HUES6 (cell line): ENCODE measurements around the gene LARP1B.
"Not testable (repeated sequence)": the region's sequence is repeated elsewhere in the genome, so short reads cannot be mapped to it uniquely, and the experiment has no call there.

ENCODE experiments used
- H3K27ac ChIP-seq: 2 replicates; pipeline ENCODE4 v1.7.0; 2013; ENCODE audit warnings: low read depth, mild to moderate bottlenecking, low read length, inconsistent platforms
- H3K27me3 ChIP-seq: 2 replicates; pipeline ENCODE4 v1.6.1; 2013; ENCODE audit warnings: low read length; ENCODE audit not compliant: control insufficient read depth, insufficient read depth
- H3K36me3 ChIP-seq: 2 replicates; pipeline ENCODE4 v1.6.1; 2013; ENCODE audit warnings: low read length; ENCODE audit not compliant: control insufficient read depth, insufficient read depth
- H3K4me1 ChIP-seq: 2 replicates; pipeline ENCODE4 v1.6.1; 2013; ENCODE audit warnings: low read length; ENCODE audit not compliant: control insufficient read depth, insufficient read depth
- H3K4me3 ChIP-seq: 2 replicates; pipeline ENCODE4 v1.5.1; 2013; ENCODE audit warnings: low read depth, low read length
- H3K9ac ChIP-seq: one replicate; pipeline ENCODE4 v1.6.1; 2013; ENCODE audit warnings: mild to moderate bottlenecking, low read length
- H3K9me3 ChIP-seq: 2 replicates; pipeline ENCODE4 v1.6.1; 2013; ENCODE audit warnings: low read depth, low read length; ENCODE audit not compliant: control insufficient read depth, insufficient read depth

Gene LARP1B

DNA sequence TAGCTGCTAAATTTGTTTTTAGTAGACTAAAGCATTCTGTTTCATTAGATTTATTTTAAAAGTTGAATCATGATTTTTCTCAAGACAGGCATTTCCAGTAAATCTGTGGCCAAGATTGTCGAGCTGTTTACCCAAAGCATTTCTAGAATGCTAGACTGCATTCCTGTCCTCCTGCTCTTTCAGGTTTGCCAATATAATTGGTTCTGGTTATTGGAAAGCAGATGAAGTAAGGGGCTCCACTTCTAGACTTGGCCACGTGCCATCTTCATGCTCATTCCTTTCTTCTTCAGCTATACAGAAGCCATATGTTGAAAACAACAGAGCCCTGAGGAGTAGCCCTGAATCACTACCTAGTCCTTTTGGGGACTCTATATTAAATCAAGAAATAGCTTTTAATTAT lies 164.0 kb downstream of the LARP1B start:
- H3K4me1 ChIP-seq = no peaks in the 10 kb centered on the region
- no peak overlapping the region for H3K27ac ChIP-seq
- H3K9me3 ChIP-seq = no peaks in the 10 kb centered on the region
- no peak overlapping the region for H3K4me3 ChIP-seq
- no peak overlapping the region for H3K9ac ChIP-seq
- no peaks in the 10 kb centered on the region for H3K36me3 ChIP-seq
- H3K27me3 ChIP-seq = no peaks in the 10 kb centered on the region

DNA sequence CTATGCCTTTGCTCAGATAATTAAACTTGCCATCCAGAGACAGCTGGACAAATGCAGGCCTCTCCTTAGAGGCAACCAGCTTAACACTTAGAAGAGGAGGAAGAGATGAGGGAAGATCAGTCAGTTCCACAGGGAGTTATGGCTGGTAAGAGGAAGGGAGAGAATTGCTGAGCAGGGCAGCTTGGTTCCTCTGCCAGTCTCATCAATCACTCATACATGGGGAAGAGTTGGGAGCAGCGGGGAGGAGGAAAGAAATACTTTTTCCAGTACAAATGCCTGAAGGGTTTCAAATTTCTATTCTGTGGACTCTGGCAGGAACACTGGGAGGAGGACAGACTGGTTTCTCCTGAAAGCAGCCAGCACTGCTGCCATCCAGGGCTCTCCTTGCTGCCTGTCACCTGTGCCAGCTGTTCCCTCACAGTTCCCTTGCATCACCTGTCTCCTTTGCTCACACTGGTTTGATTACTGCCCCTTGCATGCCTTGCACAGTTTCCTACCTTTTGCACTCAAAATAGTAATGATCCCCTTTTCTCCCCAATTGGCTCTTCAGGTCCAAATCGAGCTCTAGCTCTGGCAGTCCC lies 167.0 kb downstream of the LARP1B start:
- Histone ChIP-seq H3K36me3 (no peaks in the 10 kb centered on the region), H3K9me3 (no peaks in the 10 kb centered on the region), H3K27me3 (no peaks in the 10 kb centered on the region), H3K9ac (no peak overlapping the region), H3K4me1 (no peaks in the 10 kb centered on the region), H3K4me3 (no peak overlapping the region), H3K27ac (no peak overlapping the region)

DNA sequence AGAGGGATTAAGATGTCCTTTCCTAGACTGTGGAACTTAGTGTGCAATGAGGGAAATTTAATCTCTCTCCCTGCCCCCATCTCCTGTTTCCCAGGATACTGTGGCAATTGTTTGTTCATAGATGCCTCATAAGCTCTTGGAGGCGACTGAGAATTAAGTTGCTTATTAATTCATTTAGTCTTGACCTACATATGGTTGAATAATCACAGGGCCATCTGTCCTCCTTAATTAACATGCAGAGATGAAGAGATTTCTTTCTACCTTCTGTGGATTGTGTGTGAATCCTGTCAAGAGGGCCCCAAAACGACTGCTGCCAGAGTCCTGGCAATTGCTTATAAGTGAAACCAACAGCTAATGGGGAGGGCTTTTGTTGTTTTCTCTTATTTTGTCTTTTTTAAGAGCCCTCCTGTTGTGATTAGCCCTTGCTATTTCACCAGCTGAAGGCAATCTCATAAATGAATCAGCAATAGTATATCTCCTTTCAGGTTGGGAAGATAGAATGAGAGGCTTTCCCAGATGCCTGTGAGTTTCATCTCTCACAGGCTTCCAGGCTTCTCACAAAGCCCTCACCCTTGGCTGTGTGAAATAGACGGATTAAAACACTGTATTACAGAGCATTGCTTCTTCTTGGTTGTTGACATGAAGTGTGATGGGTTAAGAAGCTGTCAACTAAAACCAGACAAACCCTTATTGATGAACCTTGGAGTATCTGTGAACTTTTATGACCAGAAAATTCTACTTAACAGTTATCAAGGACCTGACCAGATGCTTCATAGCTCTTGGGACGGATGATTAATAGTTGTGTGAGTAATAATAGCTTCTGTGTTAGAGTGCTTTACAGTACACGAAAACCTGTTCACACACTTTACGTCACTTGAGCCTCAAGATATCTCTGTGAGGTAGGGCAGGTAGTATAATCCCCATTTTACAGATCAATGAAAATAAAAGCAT lies 168.0 kb downstream of the LARP1B start:
- no peak overlapping the region for H3K9ac ChIP-seq
- no peaks in the 10 kb centered on the region for H3K36me3 ChIP-seq
- no peaks in the 10 kb centered on the region for H3K27me3 ChIP-seq
- H3K27ac ChIP-seq = no peak overlapping the region
- no peak overlapping the region for H3K4me3 ChIP-seq
- H3K9me3 ChIP-seq = no peaks in the 10 kb centered on the region
- no peaks in the 10 kb centered on the region for H3K4me1 ChIP-seq

DNA sequence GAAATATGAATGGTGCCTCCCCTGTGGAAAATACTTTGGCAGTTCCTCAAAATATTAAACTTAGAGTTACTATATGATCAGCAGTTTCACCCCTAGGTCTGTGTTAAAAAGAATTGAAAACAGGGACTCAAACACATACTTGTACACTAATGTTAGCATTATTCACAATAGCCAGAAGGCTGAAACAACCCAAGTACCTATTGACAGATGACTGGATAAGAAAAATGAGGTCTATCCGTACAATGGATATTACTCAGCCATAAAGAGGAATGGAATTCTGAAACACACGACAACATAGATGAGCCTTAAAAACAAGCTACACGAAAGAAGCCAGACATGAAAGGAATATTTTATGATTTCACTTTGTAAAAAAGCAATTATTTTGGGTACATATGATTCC lies 171.6 kb downstream of the LARP1B start:
- Histone ChIP-seq H3K9ac (no peak overlapping the region), H3K36me3 (no peaks in the 10 kb centered on the region), H3K9me3 (no peaks in the 10 kb centered on the region), H3K4me3 (no peak overlapping the region), H3K4me1 (no peaks in the 10 kb centered on the region), H3K27me3 (no peaks in the 10 kb centered on the region), H3K27ac (no peak overlapping the region)

DNA sequence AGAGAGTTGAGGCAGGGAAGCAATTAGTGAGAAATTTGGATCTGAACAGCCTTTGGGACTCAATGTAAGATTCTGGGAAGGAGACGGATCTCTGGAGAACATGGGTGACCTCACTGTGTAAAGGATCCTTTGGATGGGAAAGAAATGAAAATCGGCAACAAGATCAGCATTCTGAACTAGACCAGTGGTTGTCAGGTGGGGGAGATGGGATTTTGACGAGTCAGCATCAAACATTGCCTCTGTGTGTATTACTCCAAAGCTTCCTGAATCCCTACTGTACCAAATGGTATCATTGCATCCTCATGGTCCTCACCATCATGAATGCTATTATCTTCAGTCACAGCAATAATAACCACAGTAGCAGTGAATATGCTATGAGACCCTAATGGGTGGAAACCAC lies 173.7 kb downstream of the LARP1B start:
- H3K4me3 ChIP-seq = no peak overlapping the region
- no peaks in the 10 kb centered on the region for H3K27me3 ChIP-seq
- H3K4me1 ChIP-seq = no peaks in the 10 kb centered on the region
- no peak overlapping the region for H3K9ac ChIP-seq
- no peaks in the 10 kb centered on the region for H3K36me3 ChIP-seq
- no peak overlapping the region for H3K27ac ChIP-seq
- no peaks in the 10 kb centered on the region for H3K9me3 ChIP-seq

DNA sequence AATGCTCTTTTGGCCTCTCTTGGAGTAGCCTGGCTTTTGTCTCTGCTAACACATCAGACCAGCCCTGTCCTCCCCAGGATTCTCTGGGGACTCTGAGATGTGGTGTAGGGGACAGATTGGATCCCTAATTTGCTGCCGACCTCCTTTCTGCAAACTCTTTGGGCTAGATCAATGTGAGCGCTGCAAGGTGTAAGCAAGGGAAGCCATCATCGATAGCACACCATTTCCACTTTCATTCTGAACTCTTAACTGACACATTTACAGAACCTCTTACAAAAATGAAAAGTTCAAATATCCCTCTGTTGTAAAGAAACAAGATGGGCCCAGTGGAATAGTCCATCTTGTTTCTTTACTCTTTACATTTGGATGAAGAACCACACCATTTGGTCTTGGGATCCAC lies 179.9 kb downstream of the LARP1B start:
- Histone ChIP-seq H3K9ac (no peak overlapping the region), H3K27ac (no peak overlapping the region), H3K27me3 (no peaks in the 10 kb centered on the region), H3K36me3 (no peaks in the 10 kb centered on the region), H3K9me3 (peaks cover 20% of the 10 kb centered on the region), H3K4me3 (no peak overlapping the region), H3K4me1 (no peaks in the 10 kb centered on the region)

DNA sequence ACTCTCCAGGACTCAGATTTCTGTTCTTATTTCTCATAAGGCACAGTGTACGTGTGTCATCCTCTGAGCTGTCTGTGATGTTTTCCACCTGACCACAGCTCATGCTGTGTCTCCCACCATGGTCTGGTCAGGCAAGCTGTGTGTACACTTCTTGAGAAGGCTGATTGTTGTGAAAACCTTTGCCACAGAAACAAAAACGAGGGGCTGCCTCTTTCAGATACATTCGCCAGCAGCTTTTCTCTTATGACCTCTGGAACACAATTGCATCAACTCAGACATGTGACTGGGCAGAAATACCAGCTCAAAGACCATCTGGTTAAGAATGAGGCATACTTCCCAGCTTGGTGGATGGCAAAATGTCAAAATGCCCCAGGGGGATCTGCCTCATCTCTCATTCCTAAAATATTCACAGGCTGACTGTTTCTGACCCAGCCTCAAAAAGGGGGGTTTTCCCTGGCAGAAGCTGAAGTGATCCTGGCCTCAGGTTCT lies 180.4 kb downstream of the LARP1B start:
- Histone ChIP-seq H3K4me1 (no peaks in the 10 kb centered on the region), H3K27me3 (no peaks in the 10 kb centered on the region), H3K4me3 (no peak overlapping the region), H3K36me3 (no peaks in the 10 kb centered on the region), H3K9ac (no peak overlapping the region), H3K27ac (no peak overlapping the region), H3K9me3 (peaks cover 24% of the 10 kb centered on the region)

DNA sequence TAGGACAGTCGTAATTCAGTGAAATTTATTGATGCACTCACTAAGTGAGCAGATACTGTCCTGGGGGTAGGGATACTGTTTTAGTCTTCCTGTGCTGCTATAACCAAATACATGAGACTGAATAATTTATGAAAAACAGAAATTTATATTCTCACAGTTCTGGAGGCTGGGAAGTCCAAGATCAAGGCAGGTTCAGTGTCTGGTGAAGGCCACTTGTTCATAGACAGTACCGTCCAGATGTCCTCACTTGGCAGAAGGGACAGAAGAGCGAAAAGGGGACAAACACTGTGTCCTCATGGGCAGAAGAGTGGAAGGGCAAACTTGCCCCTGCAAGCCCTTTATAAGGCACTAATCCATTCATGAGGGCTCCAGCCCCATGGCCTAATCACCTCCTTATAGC lies 180.9 kb downstream of the LARP1B start:
- Histone ChIP-seq H3K9me3 (peaks cover 29% of the 10 kb centered on the region), H3K9ac (no peak overlapping the region), H3K4me3 (no peak overlapping the region), H3K4me1 (no peaks in the 10 kb centered on the region), H3K36me3 (no peaks in the 10 kb centered on the region), H3K27ac (no peak overlapping the region), H3K27me3 (no peaks in the 10 kb centered on the region)

DNA sequence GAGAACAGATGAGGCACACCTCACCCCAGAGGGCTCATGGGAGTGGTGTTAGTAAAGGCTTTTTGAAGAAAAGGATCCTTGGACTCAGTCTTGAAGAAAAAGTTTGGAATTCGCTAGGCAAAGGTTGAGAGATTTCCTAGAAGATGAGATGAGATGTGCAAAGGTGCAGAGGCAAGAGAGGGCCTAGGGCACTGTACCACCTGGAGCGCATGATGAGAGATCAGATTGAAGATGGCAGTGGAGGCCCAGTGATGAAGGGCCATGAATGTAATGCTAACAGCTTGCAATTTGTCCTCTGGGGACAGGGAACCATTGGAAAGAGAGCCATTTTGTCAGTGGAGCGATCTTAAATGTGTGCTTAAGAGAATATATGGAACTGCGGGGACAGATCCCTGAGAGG lies 181.5 kb downstream of the LARP1B start:
- H3K36me3 ChIP-seq = no peaks in the 10 kb centered on the region
- H3K9me3 ChIP-seq = peaks cover 30% of the 10 kb centered on the region
- no peak overlapping the region for H3K27ac ChIP-seq
- H3K4me3 ChIP-seq = no peak overlapping the region
- no peaks in the 10 kb centered on the region for H3K27me3 ChIP-seq
- H3K4me1 ChIP-seq = no peaks in the 10 kb centered on the region
- H3K9ac ChIP-seq = no peak overlapping the region

DNA sequence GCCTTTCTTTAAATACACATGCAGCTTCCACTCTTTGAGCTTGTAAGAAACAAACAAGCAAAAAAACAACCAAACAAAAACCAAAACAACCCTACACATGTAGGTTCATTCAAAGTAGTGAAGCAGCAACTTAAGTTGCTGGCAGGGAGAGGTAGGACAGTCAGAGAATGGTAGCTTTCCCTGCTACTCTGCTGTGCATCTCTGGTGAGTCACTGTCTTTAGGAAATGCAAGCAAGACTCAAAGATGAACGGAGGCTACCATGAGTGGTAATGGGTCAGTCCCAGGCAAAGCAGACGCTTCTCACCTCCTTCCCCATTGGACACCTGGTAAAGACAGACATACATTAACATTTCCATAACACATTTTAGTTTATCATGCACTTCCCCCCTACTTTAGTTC lies 183.3 kb downstream of the LARP1B start:
- Histone ChIP-seq H3K9ac (no peak overlapping the region), H3K4me1 (no peaks in the 10 kb centered on the region), H3K4me3 (no peak overlapping the region), H3K36me3 (no peaks in the 10 kb centered on the region), H3K27ac (no peak overlapping the region), H3K9me3 (peaks cover 44% of the 10 kb centered on the region), H3K27me3 (no peaks in the 10 kb centered on the region)

DNA sequence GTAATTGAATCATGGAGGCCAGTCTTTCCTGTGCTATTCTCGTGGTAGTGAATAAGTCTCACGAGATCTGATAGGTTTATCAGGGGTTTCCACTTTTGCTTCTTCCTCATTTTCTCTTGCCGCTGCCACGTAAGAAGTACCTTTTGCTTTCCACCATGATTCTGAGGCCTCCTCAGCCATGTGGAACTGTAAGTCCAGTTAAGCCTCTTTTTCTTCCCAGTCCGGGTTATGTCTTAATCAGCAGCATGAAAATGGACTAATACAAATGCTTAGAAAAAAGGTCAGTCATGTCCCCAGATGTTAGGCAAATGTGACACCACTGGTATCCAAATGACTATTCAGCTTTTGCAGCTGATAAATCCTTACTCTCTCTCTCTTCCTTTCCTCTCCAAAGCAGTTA lies 184.3 kb downstream of the LARP1B start:
- not testable (repeated sequence) for H3K9ac ChIP-seq, H3K36me3 ChIP-seq, H3K27me3 ChIP-seq, H3K4me3 ChIP-seq, H3K4me1 ChIP-seq, H3K27ac ChIP-seq
- peaks cover 50% of the 10 kb centered on the region for H3K9me3 ChIP-seq
